ENCODE data around the gene C2orf66.

Gene C2orf66

DNA sequence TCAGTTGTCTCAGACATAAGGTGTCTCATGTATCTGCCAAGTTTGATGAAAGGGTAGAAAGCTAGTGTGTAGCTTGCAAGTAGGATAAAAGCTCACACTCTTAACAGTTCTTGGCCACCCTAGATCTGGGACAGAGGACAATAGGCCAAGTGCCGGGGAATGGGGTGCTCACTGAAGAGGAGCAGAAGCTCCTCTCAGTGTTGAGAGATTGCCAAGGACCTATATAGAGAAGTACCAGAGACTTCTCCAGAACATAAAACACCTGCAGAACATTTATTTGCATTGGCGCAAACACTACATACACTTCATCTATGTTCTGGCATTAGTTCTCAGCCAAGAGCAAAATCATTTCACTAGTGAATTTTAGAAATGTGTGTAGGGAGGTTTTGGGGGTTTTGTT lies 6.8 kb downstream of the C2orf66 start:
- H3K27ac Mint-ChIP-seq = no peak overlapping the region
- H3K9me3 Mint-ChIP-seq = no peaks in the 10 kb centered on the region
- H3K27me3 Mint-ChIP-seq = peaks cover 3% of the 10 kb centered on the region
- peaks cover 31% of the 10 kb centered on the region for H3K4me1 Mint-ChIP-seq
- no peak overlapping the region for H3K4me3 Mint-ChIP-seq
- no peaks in the 10 kb centered on the region for H3K36me3 Mint-ChIP-seq

DNA sequence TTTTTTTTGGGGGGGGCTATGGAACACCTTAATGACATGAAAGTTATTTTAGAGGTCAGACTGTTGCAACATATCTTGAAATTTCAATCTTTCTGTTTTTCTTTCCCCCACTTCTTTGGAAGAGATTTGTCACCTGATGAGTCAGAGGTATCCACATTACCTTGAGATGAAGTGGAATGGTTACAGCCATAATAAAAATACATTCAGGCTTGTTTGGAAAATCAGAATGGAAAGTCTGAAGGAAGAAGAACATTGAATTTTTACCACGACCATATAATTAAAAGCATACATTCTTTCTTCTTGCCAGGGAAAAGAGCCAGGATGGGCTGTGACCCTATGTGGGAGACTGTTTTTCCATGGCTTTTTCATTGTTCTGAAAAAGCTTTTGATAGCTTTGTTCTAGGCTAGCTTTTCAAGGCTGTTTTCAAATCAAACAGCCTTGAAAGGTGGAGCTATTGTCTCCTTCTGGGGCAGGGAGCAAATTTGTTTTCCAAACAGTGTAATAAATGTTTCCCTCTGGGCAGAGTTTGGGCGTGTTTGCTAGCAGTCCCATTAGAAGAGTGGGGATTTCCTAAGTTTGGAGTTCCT lies 7.4 kb downstream of the C2orf66 start:
- H3K36me3 Mint-ChIP-seq = peaks cover 6% of the 10 kb centered on the region
- no peak overlapping the region for H3K4me3 Mint-ChIP-seq
- peaks cover 2% of the 10 kb centered on the region for H3K27me3 Mint-ChIP-seq
- H3K27ac Mint-ChIP-seq = peak overlapping the region; percentile 32
- H3K4me1 Mint-ChIP-seq = peaks cover 37% of the 10 kb centered on the region
- H3K9me3 Mint-ChIP-seq = no peaks in the 10 kb centered on the region

- H3K27ac Mint-ChIP-seq = peak overlapping the region; percentile 98
- H3K36me3 Mint-ChIP-seq = peaks cover 7% of the 10 kb centered on the region
- peaks cover 46% of the 10 kb centered on the region for H3K4me1 Mint-ChIP-seq
- H3K4me3 Mint-ChIP-seq = peak overlapping the region; percentile 98
- peaks cover 2% of the 10 kb centered on the region for H3K27me3 Mint-ChIP-seq
- H3K9me3 Mint-ChIP-seq = no peaks in the 10 kb centered on the region
Measured at GRCh38 chr2:196798980-196799379, 10.2 kb downstream of the C2orf66 start.

DNA sequence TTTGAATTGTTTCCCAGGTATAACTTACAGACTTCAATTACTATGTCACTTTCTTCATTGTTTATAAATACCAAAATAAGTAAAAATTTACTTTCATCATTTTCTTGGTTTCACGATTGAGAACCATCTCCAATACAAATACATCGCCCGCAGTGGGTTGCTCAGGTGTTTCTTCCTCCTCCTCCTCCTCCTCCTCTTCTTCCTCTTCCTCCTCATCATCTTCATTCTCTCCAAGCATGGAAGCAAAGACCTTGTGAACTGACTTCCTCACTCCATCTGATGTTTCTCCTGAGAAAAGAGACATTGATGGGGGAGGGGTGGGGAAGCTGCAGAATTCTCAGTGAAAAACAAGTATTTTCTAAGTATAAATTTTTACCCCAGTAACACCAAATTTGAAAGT lies 16.3 kb downstream of the C2orf66 start:
- Mint-ChIP-seq H3K4me3 (no peak overlapping the region), H3K27ac (peak overlapping the region; percentile 77), H3K27me3 (no peaks in the 10 kb centered on the region), H3K36me3 (peaks cover 18% of the 10 kb centered on the region), H3K9me3 (no peaks in the 10 kb centered on the region), H3K4me1 (peaks cover 30% of the 10 kb centered on the region)

- no peaks in the 10 kb centered on the region for H3K27me3 Mint-ChIP-seq
- peaks cover 25% of the 10 kb centered on the region for H3K36me3 Mint-ChIP-seq
- peak overlapping the region; percentile 78 for H3K27ac Mint-ChIP-seq
- H3K9me3 Mint-ChIP-seq = no peaks in the 10 kb centered on the region
- peak overlapping the region; percentile 1 for H3K4me3 Mint-ChIP-seq
- H3K4me1 Mint-ChIP-seq = peaks cover 10% of the 10 kb centered on the region
Measured at GRCh38 chr2:196783431-196784094, 25.6 kb downstream of the C2orf66 start.

- peaks cover 30% of the 10 kb centered on the region for H3K36me3 Mint-ChIP-seq
- no peaks in the 10 kb centered on the region for H3K4me1 Mint-ChIP-seq
- H3K9me3 Mint-ChIP-seq = no peaks in the 10 kb centered on the region
- no peak overlapping the region for H3K27ac Mint-ChIP-seq
- H3K27me3 Mint-ChIP-seq = no peaks in the 10 kb centered on the region
- no peak overlapping the region for H3K4me3 Mint-ChIP-seq
Measured at GRCh38 chr2:196767101-196767500, 42.1 kb downstream of the C2orf66 start.

DNA sequence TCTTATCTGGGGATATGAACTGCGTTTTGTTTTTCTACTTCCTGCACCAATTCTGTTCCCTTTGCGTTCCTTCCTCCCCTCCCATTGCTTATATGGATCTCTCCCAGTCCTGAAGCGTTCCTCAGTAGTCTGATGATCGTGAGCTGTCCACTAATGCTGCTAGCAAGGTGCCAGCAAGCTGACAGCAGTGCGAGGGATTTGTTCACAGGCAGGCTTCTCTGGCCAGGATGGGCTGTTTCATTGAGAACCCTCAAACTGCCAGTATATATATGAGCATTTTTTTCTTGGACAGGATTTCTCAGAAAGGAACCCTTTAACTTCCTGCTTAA lies 49.8 kb downstream of the C2orf66 start:
- Mint-ChIP-seq H3K9me3 (peaks cover 10% of the 10 kb centered on the region), H3K27ac (no peak overlapping the region), H3K27me3 (no peaks in the 10 kb centered on the region), H3K4me1 (no peaks in the 10 kb centered on the region), H3K4me3 (no peak overlapping the region), H3K36me3 (peaks cover 41% of the 10 kb centered on the region)

DNA sequence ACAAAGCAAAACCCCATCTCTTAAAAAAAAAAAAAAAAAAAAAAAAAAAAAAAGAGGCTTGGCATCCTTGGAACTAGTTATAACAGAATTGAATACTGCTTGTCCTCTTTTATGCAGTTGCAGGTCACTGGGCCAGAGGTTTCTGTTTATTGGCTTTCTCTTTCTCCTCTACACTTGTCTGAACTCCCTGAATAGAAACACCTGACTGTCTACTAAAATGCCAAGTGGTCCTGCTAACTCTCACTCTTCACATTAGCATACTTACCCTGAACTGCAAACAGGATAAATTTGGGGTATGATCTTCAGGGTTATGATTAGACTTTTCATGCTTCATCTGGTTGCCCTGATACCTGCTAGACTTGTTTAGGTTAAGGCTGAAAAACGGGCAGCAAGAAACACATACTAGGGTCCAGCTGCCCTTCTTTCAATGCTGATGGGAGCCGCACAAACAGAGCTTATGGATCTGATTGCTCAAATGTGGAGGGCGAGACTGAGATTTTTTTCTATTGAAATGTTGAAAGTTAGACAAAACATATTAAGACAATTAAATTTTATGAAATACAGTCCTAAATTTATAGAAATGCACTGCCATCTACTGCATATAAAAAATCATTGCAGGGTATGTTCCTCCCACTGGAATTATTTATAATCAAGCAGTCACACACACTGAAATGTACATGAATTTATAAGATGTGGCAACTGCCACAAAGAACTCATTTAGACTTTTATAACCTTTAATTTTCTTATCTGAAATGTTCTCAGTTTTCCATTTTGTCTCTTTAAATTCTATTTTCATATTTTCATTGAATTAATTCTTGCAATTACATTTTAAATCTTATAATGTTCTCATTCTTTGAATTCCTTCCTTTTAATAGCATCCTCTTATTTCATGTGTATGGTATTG lies 50.4 kb downstream of the C2orf66 start:
- Mint-ChIP-seq H3K4me3 (no peak overlapping the region), H3K36me3 (peaks cover 36% of the 10 kb centered on the region), H3K4me1 (no peaks in the 10 kb centered on the region), H3K27ac (peak overlapping the region; percentile 8), H3K27me3 (no peaks in the 10 kb centered on the region), H3K9me3 (peaks cover 10% of the 10 kb centered on the region)

Data from activated naive CD4-positive, alpha-beta T cell treated with anti-CD3 and anti-CD28 coated beads, Interleukin-2, amount 50 U/mL, for 24 hours (primary cell).